BE2C (cell line): ENCODE measurements around the gene LIPA.

Experiments used
- DNase-seq: peaks from one replicate; pipeline ENCODE4 v3.0.0-alpha.2; 2020
- H3K27me3 ChIP-seq: fragments of 250-450 bp; sonication (Bioruptor Pico); 2 replicates; pipeline ENCODE4 v1.5.1; 2020; ENCODE audit warnings: mild to moderate bottlenecking
- H3K36me3 ChIP-seq: fragments of 250-450 bp; sonication (Bioruptor Pico); 2 replicates; pipeline ENCODE4 v1.5.1; 2020; ENCODE audit warnings: mild to moderate bottlenecking
- H3K4me1 ChIP-seq: fragments of 250-450 bp; sonication (Bioruptor Pico); 2 replicates; pipeline ENCODE4 v1.5.1; 2020
- H3K4me3 ChIP-seq: 2 replicates; pipeline ENCODE4 v1.5.1; 2011; ENCODE audit warnings: low read depth, low read length
- H3K9me3 ChIP-seq: fragments of 250-450 bp; sonication (Bioruptor Pico); 2 replicates; pipeline ENCODE4 v1.5.1; 2020
- TF ChIP-seq, protein P1 (sequence below): IDR thresholded peaks from 2 replicates; pipeline ENCODE4 v1.5.1; 2012; ENCODE audit warnings: mild to moderate bottlenecking, low read depth, low read length

The LIPA gene

DNA sequence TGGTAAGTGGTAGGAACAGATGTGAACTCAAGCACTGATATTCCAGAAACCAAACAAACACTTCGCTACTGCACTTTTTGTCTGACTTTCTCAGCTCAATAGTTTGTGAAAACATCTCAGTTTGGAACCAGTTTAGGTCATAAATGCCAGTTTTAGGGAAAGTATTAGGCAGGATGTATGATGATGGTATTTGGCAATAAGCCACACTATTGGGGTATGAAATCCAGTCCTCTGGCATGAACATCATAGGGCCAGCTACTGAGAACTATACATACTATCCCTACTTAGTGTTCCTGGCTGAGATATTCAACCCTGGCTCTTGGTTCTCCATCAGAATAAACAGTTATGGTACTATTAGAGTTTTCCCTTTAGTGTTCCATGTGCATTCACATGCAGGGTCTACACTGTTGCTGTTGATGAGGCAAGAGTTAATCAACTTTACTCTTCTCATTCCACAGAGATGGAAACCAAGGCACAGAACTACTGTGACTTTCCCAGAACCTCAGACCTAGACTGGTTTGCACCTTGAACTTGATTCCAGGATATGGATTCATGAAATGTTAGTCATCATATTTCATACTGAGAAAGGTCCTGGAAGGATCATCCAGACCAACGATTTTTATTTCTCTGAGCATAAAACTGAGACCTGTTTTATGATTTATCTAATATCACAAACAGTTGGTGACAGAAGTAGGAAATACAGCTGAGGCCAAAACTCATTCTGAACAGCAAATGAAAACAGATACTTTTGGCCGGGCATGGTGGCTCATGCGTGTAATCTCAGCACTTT is 30.2 kb upstream of the LIPA start:
- Histone ChIP-seq H3K4me1 (peaks cover 36% of the 10 kb centered on the region), H3K9me3 (no peaks in the 10 kb centered on the region), H3K4me3 (no peak overlapping the region), H3K27me3 (no peaks in the 10 kb centered on the region), H3K36me3 (no peaks in the 10 kb centered on the region)
- TF ChIP-seq, protein P1, sequence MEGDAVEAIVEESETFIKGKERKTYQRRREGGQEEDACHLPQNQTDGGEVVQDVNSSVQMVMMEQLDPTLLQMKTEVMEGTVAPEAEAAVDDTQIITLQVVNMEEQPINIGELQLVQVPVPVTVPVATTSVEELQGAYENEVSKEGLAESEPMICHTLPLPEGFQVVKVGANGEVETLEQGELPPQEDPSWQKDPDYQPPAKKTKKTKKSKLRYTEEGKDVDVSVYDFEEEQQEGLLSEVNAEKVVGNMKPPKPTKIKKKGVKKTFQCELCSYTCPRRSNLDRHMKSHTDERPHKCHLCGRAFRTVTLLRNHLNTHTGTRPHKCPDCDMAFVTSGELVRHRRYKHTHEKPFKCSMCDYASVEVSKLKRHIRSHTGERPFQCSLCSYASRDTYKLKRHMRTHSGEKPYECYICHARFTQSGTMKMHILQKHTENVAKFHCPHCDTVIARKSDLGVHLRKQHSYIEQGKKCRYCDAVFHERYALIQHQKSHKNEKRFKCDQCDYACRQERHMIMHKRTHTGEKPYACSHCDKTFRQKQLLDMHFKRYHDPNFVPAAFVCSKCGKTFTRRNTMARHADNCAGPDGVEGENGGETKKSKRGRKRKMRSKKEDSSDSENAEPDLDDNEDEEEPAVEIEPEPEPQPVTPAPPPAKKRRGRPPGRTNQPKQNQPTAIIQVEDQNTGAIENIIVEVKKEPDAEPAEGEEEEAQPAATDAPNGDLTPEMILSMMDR = no peak
- no peak for DNase-seq

DNA sequence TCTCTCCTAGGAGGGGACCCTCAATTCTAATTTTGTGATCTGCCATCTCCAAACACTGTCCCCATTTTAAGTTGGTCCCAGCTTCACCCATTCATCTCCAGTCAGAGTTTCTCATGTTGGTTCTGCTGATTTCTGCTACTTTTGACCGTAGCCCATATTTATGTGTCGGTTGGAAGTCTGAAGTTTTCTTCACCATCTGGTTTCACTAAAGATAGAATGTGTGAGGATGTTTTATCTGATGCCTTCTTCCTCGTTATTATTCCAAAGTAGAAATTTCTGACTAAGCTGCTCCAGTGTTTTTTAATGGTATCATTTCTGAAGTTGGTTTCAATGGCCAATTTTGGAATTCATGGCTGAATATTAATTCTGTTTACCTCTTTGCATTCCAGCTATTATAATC is 28.9 kb upstream of the LIPA start:
- Histone ChIP-seq H3K36me3 (no peaks in the 10 kb centered on the region), H3K9me3 (no peaks in the 10 kb centered on the region), H3K27me3 (no peaks in the 10 kb centered on the region), H3K4me3 (no peak overlapping the region), H3K4me1 (peaks cover 36% of the 10 kb centered on the region)
- TF ChIP-seq, protein P1 = no peak
- no peak for DNase-seq

DNA sequence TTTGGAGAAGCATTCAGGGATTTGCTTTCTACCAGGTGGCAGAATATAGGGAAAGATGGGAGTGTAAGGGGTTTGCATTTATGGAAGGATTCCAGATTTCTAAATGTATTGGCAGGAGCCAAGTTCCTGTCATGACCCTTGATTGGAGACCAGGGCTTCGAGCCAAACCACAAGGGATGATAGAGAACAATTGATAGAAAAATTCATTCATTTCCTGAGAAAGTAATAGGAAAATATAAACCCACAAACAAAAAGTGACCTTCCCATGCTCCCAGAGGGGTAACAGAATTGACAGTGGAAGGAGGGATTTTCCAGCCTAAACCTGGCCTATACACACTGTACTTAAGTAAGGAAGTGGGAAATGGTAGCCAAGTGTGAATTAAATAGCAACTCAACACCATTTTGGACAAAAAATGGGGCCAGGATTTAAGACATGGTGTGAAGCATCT is 27.9 kb upstream of the LIPA start:
- no peaks in the 10 kb centered on the region for H3K27me3 ChIP-seq
- H3K9me3 ChIP-seq = no peaks in the 10 kb centered on the region
- DNase-seq = no peak
- H3K4me1 ChIP-seq = peaks cover 28% of the 10 kb centered on the region
- H3K4me3 ChIP-seq = no peak overlapping the region
- H3K36me3 ChIP-seq = no peaks in the 10 kb centered on the region
- TF ChIP-seq, protein P1 = no peak

DNA sequence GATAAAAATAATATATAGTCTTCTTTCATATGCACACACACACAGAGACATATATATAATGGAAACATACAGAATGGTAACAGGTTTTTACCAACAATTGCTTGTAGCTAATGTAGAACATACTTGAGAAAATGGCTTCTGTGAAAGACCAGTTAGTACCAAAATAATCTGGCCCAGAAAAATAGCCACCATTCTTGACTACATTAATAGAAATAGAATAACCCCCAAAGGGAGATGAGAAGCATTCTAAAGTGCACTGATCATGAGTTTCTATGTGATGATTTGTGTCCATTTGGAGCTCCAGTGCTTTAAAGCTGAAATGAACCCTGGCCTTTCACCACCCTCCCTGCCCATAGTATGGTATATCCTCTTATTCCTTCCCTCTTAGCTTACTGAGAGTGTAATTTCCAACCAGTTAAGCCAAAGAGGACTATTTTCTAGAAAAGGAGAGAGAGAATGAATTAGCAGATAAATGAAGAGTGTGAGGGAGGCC is 27.4 kb upstream of the LIPA start:
- Histone ChIP-seq H3K9me3 (no peaks in the 10 kb centered on the region), H3K36me3 (no peaks in the 10 kb centered on the region), H3K4me3 (no peak overlapping the region), H3K4me1 (peaks cover 27% of the 10 kb centered on the region), H3K27me3 (no peaks in the 10 kb centered on the region)
- no peak for DNase-seq
- TF ChIP-seq, protein P1 = no peak

DNA sequence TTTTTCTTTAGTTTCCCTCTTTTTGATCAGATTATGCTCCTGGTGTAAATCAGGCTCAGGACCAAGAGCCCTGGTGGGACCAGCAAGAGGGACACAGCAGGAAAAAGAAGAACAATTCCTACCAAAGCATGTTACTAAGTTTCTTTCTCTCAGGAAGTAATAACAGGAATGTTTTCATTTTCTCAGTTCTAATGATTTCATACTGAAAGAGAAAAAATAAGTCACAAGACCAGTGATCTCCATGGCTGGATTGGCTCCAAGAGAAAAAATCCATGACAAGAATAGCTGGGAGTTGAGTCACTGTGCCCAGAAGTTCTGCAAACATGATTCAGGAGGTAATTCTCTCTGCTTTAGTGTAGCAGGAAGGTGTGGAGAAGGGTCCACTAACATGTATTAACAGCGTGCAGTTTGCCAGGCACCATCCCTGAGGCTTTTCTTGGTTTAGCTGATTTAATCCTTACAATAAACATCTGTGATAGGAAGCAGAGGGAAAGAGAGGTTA is 26.5 kb upstream of the LIPA start:
- Histone ChIP-seq H3K4me3 (no peak overlapping the region), H3K27me3 (no peaks in the 10 kb centered on the region), H3K36me3 (no peaks in the 10 kb centered on the region), H3K4me1 (peaks cover 26% of the 10 kb centered on the region), H3K9me3 (no peaks in the 10 kb centered on the region)
- peak; percentile 41 for DNase-seq
- TF ChIP-seq, protein P1 = no peak

DNA sequence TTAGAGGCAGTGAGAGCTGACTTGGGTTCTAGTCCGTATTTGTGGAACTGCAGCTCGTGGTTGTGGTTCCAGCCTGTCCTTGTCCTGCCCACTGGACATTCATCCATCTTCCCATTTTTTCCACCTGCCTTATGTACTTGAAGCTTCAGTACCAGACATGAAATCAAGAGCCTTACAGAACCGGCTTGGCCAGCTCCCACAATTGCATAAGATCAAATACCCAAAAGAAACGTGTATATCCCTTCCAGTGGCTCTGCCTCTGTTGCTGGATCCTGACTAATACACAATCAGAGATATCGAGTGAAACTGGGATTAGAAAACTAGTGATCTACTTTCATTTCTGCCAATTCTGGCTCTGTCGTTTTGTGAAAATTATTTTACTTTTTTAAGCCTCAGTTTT is 23.8 kb upstream of the LIPA start:
- DNase-seq = no peak
- TF ChIP-seq, protein P1 = no peak
- Histone ChIP-seq H3K36me3 (no peaks in the 10 kb centered on the region), H3K4me3 (no peak overlapping the region), H3K4me1 (peaks cover 17% of the 10 kb centered on the region), H3K27me3 (no peaks in the 10 kb centered on the region), H3K9me3 (no peaks in the 10 kb centered on the region)
